ENCODE results near the gene LBHD2.

Gene LBHD2

DNA sequence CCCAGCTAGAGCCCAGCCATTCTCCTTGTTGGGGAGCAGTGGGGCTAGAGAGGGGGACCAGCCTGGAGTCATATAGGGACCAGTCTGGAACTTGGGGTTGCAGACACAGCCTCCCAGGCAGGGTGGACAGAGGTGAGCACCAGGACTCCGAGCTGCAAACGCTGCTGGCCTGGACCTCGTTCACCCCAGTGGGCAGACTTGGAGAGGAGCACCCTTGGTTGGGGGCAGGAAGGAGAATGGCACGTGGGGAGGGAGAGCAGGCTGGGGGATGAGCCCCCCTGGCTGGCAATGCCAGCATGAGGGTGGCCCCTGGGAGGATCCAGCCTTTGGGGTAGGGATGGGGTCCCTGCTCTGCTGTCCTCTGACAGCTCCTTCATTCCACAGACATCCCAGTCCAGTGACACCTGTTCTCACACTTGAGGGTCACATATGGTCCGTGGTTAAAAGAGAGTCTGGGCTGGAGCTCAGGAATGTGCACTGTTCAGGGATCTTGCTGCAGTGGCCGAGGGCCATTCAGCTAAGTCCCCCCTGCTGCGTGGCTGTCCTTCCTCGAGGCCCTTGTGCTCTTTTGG, 2.8 kb downstream of the LBHD2 start:
- Histone ChIP-seq H3K36me3 (ENCODE audit: low read depth) (no peaks in the 10 kb centered on the region), H3K9me3 (ENCODE audit: severe bottlenecking) (no peaks in the 10 kb centered on the region), H3K27me3 (ENCODE audit: insufficient read depth, poor library complexity, severe bottlenecking) (peaks cover 11% of the 10 kb centered on the region), H3K27ac (ENCODE audit: poor library complexity, severe bottlenecking) (no peak overlapping the region), H3K4me1 (ENCODE audit: insufficient read depth, poor library complexity, severe bottlenecking) (no peaks in the 10 kb centered on the region), H3K4me3 (ENCODE audit: severe bottlenecking) (no peak overlapping the region)
- TF ChIP-seq, protein P1, sequence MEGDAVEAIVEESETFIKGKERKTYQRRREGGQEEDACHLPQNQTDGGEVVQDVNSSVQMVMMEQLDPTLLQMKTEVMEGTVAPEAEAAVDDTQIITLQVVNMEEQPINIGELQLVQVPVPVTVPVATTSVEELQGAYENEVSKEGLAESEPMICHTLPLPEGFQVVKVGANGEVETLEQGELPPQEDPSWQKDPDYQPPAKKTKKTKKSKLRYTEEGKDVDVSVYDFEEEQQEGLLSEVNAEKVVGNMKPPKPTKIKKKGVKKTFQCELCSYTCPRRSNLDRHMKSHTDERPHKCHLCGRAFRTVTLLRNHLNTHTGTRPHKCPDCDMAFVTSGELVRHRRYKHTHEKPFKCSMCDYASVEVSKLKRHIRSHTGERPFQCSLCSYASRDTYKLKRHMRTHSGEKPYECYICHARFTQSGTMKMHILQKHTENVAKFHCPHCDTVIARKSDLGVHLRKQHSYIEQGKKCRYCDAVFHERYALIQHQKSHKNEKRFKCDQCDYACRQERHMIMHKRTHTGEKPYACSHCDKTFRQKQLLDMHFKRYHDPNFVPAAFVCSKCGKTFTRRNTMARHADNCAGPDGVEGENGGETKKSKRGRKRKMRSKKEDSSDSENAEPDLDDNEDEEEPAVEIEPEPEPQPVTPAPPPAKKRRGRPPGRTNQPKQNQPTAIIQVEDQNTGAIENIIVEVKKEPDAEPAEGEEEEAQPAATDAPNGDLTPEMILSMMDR (IDR thresholded peaks at IDR 0.05; ENCODE audit: poor library complexity, severe bottlenecking), result no peak
- no peak for DNase-seq (ENCODE audit: low spot score)
- ATAC-seq (ENCODE audit: low read depth), result no peak

DNA sequence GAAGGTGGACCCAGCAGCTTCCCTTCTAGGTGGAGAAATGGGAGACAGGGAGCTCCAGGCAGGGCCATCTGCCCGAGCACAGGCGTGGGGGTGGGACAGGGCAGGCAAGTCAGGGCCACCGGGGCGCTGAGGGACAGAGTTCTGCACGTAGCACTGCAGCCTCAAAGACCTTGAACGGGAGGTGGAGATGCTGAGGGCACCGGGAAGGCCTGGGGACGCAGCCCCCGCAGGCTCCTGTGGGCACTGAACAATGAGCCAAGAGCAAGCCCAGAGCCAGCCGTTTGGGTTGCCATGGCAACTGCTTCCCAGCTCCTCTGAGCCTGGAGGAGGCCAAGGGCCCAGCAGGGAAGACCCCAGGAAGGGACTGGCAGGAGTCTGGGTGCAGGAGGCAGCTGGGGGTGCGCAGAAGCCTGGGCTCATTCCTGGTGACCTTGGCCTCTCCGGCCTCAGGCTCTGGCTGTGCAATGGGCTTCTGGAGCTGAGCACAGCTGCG, 3.4 kb downstream of the LBHD2 start:
- Histone ChIP-seq H3K9me3 (ENCODE audit: severe bottlenecking) (no peaks in the 10 kb centered on the region), H3K27me3 (ENCODE audit: insufficient read depth, poor library complexity, severe bottlenecking) (peaks cover 11% of the 10 kb centered on the region), H3K36me3 (ENCODE audit: low read depth) (no peaks in the 10 kb centered on the region), H3K4me3 (ENCODE audit: severe bottlenecking) (no peak overlapping the region), H3K27ac (ENCODE audit: poor library complexity, severe bottlenecking) (no peak overlapping the region), H3K4me1 (ENCODE audit: insufficient read depth, poor library complexity, severe bottlenecking) (no peaks in the 10 kb centered on the region)
- TF ChIP-seq, protein P1 (IDR thresholded peaks at IDR 0.05; ENCODE audit: poor library complexity, severe bottlenecking), result no peak
- ATAC-seq (ENCODE audit: low read depth) (no peak), DNase-seq (ENCODE audit: low spot score) (no peak)

DNA sequence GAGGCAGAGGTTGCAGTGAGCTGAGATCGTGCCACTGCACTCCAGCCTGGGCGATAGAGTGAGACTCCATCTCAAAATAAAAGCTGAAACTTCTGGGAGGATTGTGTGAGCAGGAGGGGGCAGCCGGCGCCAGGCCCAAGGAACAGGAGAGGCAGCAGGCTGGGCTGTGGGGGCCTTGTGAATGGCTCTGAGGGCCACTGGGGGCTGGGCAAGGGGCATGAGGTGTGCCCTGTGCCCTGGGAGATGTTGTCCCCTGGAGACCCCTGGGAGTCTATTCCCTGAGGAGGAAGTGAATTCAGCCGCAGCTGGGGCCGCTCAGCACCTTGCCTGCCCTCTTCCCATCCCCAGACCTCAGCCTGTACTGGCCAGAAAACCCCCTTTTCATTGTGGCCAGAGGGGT, 4.9 kb downstream of the LBHD2 start:
- Histone ChIP-seq H3K36me3 (ENCODE audit: low read depth) (no peaks in the 10 kb centered on the region), H3K4me1 (ENCODE audit: insufficient read depth, poor library complexity, severe bottlenecking) (no peaks in the 10 kb centered on the region), H3K27ac (ENCODE audit: poor library complexity, severe bottlenecking) (no peak overlapping the region), H3K4me3 (ENCODE audit: severe bottlenecking) (no peak overlapping the region), H3K27me3 (ENCODE audit: insufficient read depth, poor library complexity, severe bottlenecking) (peaks cover 9% of the 10 kb centered on the region), H3K9me3 (ENCODE audit: severe bottlenecking) (no peaks in the 10 kb centered on the region)
- TF ChIP-seq, protein P1 (IDR thresholded peaks at IDR 0.05; ENCODE audit: poor library complexity, severe bottlenecking), result no peak
- no peak for ATAC-seq (ENCODE audit: low read depth)
- DNase-seq (ENCODE audit: low spot score), result no peak

DNA sequence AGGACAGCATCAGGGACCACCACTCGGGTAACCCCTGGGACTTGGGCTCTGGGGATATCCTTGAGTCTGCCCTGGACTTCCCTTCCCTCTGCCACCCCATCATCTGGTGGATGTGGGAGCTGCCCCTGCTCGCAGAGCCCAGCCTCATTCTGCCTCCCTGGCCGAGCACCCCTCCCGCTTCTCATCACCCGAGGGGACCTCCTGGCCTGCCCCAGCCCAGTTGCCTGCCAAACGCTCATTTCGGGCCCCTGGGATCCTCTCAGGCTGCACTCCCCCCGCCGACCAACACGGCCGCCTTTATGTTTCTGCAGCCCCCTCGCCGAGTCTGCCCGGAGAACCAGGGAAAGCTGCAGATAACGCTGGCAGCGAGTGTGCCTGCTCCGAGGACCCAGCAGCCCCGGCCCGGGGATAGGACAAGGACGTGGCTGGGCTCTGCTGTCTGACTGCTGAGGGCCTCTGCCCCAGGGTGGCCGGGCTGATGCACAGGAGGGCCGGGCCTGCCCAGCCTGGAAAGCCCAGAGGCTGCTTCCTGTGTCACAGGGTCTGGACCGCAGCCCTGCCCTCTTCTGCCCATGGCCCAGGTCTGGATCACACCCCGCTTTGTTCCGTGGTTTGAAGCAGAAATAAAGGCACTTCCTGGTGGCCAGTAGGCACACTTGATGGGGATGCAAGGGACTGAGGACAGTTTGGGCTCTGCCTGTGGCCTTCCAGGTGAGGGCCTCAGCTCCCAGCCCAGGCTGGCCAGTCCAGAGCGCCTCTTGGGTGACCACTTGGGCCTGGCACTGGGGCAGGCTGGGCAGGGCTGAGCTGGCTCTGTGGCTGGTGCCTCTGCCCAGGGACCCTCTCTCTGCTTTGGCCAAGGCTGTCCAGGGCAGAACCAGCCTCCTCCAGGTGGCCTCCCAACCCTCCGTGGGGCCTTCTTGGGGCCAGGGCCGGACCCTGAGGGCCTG, 5.7 kb downstream of the LBHD2 start:
- TF ChIP-seq, protein P1 (IDR thresholded peaks at IDR 0.05; ENCODE audit: poor library complexity, severe bottlenecking), result no peak
- ATAC-seq (ENCODE audit: low read depth), result no peak
- no peaks in the 10 kb centered on the region for H3K4me1 ChIP-seq (ENCODE audit: insufficient read depth, poor library complexity, severe bottlenecking)
- no peak overlapping the region for H3K4me3 ChIP-seq (ENCODE audit: severe bottlenecking)
- peaks cover 2% of the 10 kb centered on the region for H3K27me3 ChIP-seq (ENCODE audit: insufficient read depth, poor library complexity, severe bottlenecking)
- no peaks in the 10 kb centered on the region for H3K36me3 ChIP-seq (ENCODE audit: low read depth)
- no peak overlapping the region for H3K27ac ChIP-seq (ENCODE audit: poor library complexity, severe bottlenecking)
- DNase-seq (ENCODE audit: low spot score), result no peak
- H3K9me3 ChIP-seq (ENCODE audit: severe bottlenecking), result no peaks in the 10 kb centered on the region

Data from RWPE2 (cell line).